ENCODE measurements around the gene C19orf53.

Gene C19orf53

DNA sequence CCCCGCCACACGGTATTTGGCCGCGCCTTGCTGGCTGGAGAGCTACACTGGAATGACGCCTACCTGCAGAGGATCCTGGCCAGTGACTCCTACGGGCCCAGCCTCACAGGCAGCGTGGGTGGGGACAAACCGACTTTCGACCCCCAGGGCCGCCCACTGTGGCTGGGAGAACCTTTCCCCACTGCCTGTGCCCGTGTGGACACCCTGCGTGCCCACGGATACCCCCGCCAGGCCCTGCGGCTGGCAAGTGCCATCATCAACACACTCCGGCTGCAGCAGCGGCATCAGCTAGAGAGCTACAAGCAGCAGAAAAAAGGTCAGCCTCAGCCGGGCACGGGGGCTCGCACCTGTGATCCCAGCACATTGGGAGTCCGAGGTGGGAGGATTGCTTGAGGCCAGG lies 40.3 kb downstream of the C19orf53 start:
- Histone ChIP-seq H2AFZ (ENCODE audit: low read length) (no peak overlapping the region), H3K36me3 (ENCODE audit: insufficient read depth, low read length) (no peaks in the 10 kb centered on the region), H3F3A (ENCODE audit: low read depth) (no peaks in the 10 kb centered on the region), H3K4me2 (ENCODE audit: low read depth, low read length, poor library complexity, severe bottlenecking) (no peak overlapping the region), H3K9me3 (ENCODE audit: insufficient read depth, low read depth, low read length) (no peaks in the 10 kb centered on the region), H3K4me3 (ENCODE audit: low read length, poor library complexity, severe bottlenecking) (no peak overlapping the region), H3K9me2 (replicated peaks; ENCODE audit: low read depth, low read length) (no peaks in the 10 kb centered on the region), H4K20me1 (ENCODE audit: insufficient read depth, low read length, poor library complexity, severe bottlenecking) (no peaks in the 10 kb centered on the region), H3K27me3 (ENCODE audit: insufficient read depth, low read length, poor library complexity, severe bottlenecking) (no peaks in the 10 kb centered on the region), H3K9ac (ENCODE audit: low read depth, low read length, poor library complexity, severe bottlenecking) (no peak overlapping the region), H3K79me2 (ENCODE audit: insufficient read depth, low read length) (no peaks in the 10 kb centered on the region), H3K4me1 (ENCODE audit: insufficient read depth, low read length, poor library complexity, severe bottlenecking) (no peaks in the 10 kb centered on the region)
- no peak for TF ChIP-seq EZH2phosphoT487 (IDR thresholded peaks at IDR 0.05; ENCODE audit: borderline replicate concordance)
- TF ChIP-seq, protein P1, sequence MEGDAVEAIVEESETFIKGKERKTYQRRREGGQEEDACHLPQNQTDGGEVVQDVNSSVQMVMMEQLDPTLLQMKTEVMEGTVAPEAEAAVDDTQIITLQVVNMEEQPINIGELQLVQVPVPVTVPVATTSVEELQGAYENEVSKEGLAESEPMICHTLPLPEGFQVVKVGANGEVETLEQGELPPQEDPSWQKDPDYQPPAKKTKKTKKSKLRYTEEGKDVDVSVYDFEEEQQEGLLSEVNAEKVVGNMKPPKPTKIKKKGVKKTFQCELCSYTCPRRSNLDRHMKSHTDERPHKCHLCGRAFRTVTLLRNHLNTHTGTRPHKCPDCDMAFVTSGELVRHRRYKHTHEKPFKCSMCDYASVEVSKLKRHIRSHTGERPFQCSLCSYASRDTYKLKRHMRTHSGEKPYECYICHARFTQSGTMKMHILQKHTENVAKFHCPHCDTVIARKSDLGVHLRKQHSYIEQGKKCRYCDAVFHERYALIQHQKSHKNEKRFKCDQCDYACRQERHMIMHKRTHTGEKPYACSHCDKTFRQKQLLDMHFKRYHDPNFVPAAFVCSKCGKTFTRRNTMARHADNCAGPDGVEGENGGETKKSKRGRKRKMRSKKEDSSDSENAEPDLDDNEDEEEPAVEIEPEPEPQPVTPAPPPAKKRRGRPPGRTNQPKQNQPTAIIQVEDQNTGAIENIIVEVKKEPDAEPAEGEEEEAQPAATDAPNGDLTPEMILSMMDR (conservative IDR thresholded peaks at IDR 0.05; ENCODE audit: low read length): no peak

DNA sequence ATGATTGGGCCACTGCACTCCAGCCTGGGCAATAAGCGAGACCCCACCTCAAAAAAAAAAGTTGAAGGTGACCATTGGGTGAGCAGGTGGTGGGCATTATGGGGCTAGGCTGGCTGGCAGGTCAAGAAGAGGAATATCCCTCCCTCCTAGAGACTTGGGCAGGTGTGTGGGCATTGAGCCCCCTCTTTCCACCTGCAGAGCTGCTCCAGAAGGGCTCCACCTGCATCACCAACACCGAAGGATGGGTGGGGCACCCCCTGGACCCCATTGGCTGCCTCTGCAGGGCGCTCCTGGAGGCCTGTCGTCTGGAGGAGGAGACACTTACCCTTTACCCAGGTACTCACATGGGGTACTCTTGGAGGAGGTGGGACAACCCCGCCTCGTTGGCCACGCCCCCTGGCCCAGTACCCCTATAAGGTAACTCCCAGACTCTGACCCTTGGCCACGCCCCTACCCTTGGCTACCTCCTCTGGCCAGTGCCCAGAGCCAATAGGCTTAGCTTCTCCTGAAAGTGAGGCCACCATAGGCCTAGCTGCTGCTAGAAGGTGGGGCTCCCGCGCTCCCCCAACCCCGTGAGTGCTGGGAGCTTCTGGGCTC lies 42.9 kb downstream of the C19orf53 start:
- Histone ChIP-seq H4K20me1 (ENCODE audit: insufficient read depth, low read length, poor library complexity, severe bottlenecking) (no peaks in the 10 kb centered on the region), H3F3A (ENCODE audit: low read depth) (no peaks in the 10 kb centered on the region), H3K27me3 (ENCODE audit: insufficient read depth, low read length, poor library complexity, severe bottlenecking) (no peaks in the 10 kb centered on the region), H3K4me2 (ENCODE audit: low read depth, low read length, poor library complexity, severe bottlenecking) (no peak overlapping the region), H3K79me2 (ENCODE audit: insufficient read depth, low read length) (no peaks in the 10 kb centered on the region), H3K9me2 (replicated peaks; ENCODE audit: low read depth, low read length) (no peaks in the 10 kb centered on the region), H2AFZ (ENCODE audit: low read length) (no peak overlapping the region), H3K36me3 (ENCODE audit: insufficient read depth, low read length) (no peaks in the 10 kb centered on the region), H3K9me3 (ENCODE audit: insufficient read depth, low read depth, low read length) (no peaks in the 10 kb centered on the region), H3K4me3 (ENCODE audit: low read length, poor library complexity, severe bottlenecking) (no peak overlapping the region), H3K9ac (ENCODE audit: low read depth, low read length, poor library complexity, severe bottlenecking) (no peak overlapping the region), H3K4me1 (ENCODE audit: insufficient read depth, low read length, poor library complexity, severe bottlenecking) (no peaks in the 10 kb centered on the region)
- TF ChIP-seq, protein P1 (conservative IDR thresholded peaks at IDR 0.05; ENCODE audit: low read length): no peak

DNA sequence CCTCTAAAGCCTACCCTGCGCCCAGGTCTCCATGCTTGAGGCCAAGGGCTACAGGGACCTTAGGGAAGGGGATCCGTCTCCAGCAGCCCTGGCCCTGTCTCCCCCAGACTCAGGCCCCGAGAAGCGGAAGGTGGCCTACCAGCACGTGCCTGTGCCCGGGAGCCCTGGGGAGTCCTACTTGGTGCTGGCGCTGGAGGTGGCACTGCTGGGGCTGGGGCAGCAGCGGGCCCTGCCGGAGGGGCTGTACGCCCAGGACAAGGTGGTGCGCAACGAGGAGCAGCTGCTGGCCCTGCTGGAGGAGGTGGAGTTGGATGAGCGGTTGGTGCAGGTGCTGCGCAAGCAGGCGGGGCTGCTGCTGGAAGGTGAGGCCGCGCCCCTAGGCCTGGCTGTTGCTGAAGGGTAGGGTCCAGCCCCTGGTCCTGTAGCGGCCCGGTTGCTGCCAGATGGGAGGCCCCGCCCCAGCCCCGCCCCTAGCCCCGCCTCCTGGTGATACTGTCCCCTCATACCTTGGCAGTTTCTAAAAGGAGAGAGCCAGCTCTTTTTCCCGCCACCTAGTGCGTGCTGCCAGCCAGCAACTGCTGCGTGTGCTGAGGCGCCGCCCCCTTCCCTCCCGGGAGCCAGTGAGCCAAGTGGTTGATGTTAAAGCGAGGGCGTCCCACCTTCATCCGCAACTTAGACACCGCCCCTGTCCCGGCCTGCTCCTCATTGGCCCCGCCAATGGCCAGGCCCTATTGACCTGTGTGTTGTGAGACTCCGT lies 43.5 kb downstream of the C19orf53 start:
- Histone ChIP-seq H3K4me3 (ENCODE audit: low read length, poor library complexity, severe bottlenecking) (no peak overlapping the region), H3K27me3 (ENCODE audit: insufficient read depth, low read length, poor library complexity, severe bottlenecking) (no peaks in the 10 kb centered on the region), H3K9me2 (replicated peaks; ENCODE audit: low read depth, low read length) (no peaks in the 10 kb centered on the region), H3K36me3 (ENCODE audit: insufficient read depth, low read length) (no peaks in the 10 kb centered on the region), H3K4me1 (ENCODE audit: insufficient read depth, low read length, poor library complexity, severe bottlenecking) (no peaks in the 10 kb centered on the region), H3K4me2 (ENCODE audit: low read depth, low read length, poor library complexity, severe bottlenecking) (no peak overlapping the region), H3F3A (ENCODE audit: low read depth) (no peaks in the 10 kb centered on the region), H3K79me2 (ENCODE audit: insufficient read depth, low read length) (no peaks in the 10 kb centered on the region), H3K9ac (ENCODE audit: low read depth, low read length, poor library complexity, severe bottlenecking) (no peak overlapping the region), H2AFZ (ENCODE audit: low read length) (no peak overlapping the region), H3K9me3 (ENCODE audit: insufficient read depth, low read depth, low read length) (no peaks in the 10 kb centered on the region), H4K20me1 (ENCODE audit: insufficient read depth, low read length, poor library complexity, severe bottlenecking) (no peaks in the 10 kb centered on the region)
- no peak for TF ChIP-seq EZH2phosphoT487 (IDR thresholded peaks at IDR 0.05; ENCODE audit: borderline replicate concordance)
- TF ChIP-seq, protein P1 (conservative IDR thresholded peaks at IDR 0.05; ENCODE audit: low read length): no peak

Measured in Loucy (cell line).